ENCODE results near the gene HYAL4. TPM values are rescaled to one million over a fixed set of nuclear protein-coding genes. Genes with fewer than 3 reads are reported as not detected.
A peak's percentile ranks its signal among the peaks of the same experiment; 100 is the strongest.

The HYAL4 gene
- total and polyA plus RNA-seq, 2 of the 13 experiments (the other 11 are each of a cell fraction or from before 2014, with no cell fraction given): not detected

GRCh38 chr7:123797673-123798531, 47.1 kb upstream of the HYAL4 start (continued):
- TF ChIP-seq ATF4 (CRISPR knock-in tag; IDR thresholded peaks at IDR 0.05) (peak in 1 of 2 experiments; percentile 67; a peak in 2 of 4 replicates), TEAD3 (CRISPR knock-in tag; optimal IDR thresholded peaks at IDR 0.05; ENCODE audit: borderline replicate concordance) (peak; percentile 78), DMAP1 (CRISPR knock-in tag; IDR thresholded peaks at IDR 0.05) (no peak), ZNF737 (CRISPR knock-in tag; IDR thresholded peaks at IDR 0.05; ENCODE audit: borderline replicate concordance) (no peak), FOSL1 (CRISPR knock-in tag; IDR thresholded peaks at IDR 0.05; ENCODE audit: borderline replicate concordance) (peak; percentile 32; the same call in 1 of the 2 replicates), NR2F6 (IDR thresholded peaks at IDR 0.05) (peak; percentile 92), NR2F6 (CRISPR knock-in tag; IDR thresholded peaks at IDR 0.05) (peak; percentile 88), ISX (CRISPR knock-in tag; conservative IDR thresholded peaks at IDR 0.05) (no peak), MED1 (CRISPR knock-in tag; IDR thresholded peaks at IDR 0.05) (peak; percentile 38; the same call in 1 of the 2 replicates), ARHGAP35 (CRISPR knock-in tag; IDR thresholded peaks at IDR 0.05; ENCODE audit: borderline replicate concordance) (no peak), ZNF720 (CRISPR knock-in tag; IDR thresholded peaks at IDR 0.05) (no peak), NR2F1 (CRISPR knock-in tag; IDR thresholded peaks at IDR 0.05) (peak; percentile 64 to 95; a peak in 3 of 4 replicates), KDM5B (CRISPR knock-in tag; IDR thresholded peaks at IDR 0.05; ENCODE audit: borderline replicate concordance) (no peak), HMG20B (CRISPR knock-in tag; conservative IDR thresholded peaks at IDR 0.05) (peak; percentile 73), CBFB (CRISPR knock-in tag; IDR thresholded peaks at IDR 0.05) (peak; percentile 93), ZNF331 (CRISPR knock-in tag; IDR thresholded peaks at IDR 0.05) (peak; percentile 60; the same call in 1 of the 2 replicates), ZNF33B (CRISPR knock-in tag; IDR thresholded peaks at IDR 0.05) (no peak)
- TF ChIP-seq, protein P1, sequence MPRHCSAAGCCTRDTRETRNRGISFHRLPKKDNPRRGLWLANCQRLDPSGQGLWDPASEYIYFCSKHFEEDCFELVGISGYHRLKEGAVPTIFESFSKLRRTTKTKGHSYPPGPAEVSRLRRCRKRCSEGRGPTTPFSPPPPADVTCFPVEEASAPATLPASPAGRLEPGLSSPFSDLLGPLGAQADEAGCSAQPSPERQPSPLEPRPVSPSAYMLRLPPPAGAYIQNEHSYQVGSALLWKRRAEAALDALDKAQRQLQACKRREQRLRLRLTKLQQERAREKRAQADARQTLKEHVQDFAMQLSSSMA (CRISPR knock-in tag; IDR thresholded peaks at IDR 0.05): no peak
- TF ChIP-seq, protein P2, sequence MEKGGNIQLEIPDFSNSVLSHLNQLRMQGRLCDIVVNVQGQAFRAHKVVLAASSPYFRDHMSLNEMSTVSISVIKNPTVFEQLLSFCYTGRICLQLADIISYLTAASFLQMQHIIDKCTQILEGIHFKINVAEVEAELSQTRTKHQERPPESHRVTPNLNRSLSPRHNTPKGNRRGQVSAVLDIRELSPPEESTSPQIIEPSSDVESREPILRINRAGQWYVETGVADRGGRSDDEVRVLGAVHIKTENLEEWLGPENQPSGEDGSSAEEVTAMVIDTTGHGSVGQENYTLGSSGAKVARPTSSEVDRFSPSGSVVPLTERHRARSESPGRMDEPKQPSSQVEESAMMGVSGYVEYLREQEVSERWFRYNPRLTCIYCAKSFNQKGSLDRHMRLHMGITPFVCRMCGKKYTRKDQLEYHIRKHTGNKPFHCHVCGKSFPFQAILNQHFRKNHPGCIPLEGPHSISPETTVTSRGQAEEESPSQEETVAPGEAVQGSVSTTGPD (CRISPR knock-in tag; IDR thresholded peaks at IDR 0.05): no peak
- TF ChIP-seq, protein P3, sequence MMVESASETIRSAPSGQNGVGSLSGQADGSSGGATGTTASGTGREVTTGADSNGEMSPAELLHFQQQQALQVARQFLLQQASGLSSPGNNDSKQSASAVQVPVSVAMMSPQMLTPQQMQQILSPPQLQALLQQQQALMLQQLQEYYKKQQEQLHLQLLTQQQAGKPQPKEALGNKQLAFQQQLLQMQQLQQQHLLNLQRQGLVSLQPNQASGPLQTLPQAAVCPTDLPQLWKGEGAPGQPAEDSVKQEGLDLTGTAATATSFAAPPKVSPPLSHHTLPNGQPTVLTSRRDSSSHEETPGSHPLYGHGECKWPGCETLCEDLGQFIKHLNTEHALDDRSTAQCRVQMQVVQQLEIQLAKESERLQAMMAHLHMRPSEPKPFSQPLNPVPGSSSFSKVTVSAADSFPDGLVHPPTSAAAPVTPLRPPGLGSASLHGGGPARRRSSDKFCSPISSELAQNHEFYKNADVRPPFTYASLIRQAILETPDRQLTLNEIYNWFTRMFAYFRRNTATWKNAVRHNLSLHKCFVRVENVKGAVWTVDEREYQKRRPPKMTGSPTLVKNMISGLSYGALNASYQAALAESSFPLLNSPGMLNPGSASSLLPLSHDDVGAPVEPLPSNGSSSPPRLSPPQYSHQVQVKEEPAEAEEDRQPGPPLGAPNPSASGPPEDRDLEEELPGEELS (CRISPR knock-in tag; IDR thresholded peaks at IDR 0.05): peak; percentile 56
- TF ChIP-seq, protein P4, sequence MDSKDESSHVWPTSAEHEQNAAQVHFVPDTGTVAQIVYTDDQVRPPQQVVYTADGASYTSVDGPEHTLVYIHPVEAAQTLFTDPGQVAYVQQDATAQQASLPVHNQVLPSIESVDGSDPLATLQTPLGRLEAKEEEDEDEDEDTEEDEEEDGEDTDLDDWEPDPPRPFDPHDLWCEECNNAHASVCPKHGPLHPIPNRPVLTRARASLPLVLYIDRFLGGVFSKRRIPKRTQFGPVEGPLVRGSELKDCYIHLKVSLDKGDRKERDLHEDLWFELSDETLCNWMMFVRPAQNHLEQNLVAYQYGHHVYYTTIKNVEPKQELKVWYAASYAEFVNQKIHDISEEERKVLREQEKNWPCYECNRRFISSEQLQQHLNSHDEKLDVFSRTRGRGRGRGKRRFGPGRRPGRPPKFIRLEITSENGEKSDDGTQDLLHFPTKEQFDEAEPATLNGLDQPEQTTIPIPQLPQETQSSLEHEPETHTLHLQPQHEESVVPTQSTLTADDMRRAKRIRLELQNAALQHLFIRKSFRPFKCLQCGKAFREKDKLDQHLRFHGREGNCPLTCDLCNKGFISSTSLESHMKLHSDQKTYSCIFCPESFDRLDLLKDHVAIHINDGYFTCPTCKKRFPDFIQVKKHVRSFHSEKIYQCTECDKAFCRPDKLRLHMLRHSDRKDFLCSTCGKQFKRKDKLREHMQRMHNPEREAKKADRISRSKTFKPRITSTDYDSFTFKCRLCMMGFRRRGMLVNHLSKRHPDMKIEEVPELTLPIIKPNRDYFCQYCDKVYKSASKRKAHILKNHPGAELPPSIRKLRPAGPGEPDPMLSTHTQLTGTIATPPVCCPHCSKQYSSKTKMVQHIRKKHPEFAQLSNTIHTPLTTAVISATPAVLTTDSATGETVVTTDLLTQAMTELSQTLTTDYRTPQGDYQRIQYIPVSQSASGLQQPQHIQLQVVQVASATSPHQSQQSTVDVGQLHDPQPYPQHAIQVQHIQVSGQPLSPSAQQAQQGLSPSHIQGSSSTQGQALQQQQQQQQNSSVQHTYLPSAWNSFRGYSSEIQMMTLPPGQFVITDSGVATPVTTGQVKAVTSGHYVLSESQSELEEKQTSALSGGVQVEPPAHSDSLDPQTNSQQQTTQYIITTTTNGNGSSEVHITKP (CRISPR knock-in tag; IDR thresholded peaks at IDR 0.05; ENCODE audit: low read depth): peak; percentile 58; the same call in 1 of the 2 replicates
